ENCODE data around the gene MAP3K13.
A peak's percentile ranks its signal among the peaks of the same experiment; 100 is the strongest.

Gene MAP3K13, protein sequence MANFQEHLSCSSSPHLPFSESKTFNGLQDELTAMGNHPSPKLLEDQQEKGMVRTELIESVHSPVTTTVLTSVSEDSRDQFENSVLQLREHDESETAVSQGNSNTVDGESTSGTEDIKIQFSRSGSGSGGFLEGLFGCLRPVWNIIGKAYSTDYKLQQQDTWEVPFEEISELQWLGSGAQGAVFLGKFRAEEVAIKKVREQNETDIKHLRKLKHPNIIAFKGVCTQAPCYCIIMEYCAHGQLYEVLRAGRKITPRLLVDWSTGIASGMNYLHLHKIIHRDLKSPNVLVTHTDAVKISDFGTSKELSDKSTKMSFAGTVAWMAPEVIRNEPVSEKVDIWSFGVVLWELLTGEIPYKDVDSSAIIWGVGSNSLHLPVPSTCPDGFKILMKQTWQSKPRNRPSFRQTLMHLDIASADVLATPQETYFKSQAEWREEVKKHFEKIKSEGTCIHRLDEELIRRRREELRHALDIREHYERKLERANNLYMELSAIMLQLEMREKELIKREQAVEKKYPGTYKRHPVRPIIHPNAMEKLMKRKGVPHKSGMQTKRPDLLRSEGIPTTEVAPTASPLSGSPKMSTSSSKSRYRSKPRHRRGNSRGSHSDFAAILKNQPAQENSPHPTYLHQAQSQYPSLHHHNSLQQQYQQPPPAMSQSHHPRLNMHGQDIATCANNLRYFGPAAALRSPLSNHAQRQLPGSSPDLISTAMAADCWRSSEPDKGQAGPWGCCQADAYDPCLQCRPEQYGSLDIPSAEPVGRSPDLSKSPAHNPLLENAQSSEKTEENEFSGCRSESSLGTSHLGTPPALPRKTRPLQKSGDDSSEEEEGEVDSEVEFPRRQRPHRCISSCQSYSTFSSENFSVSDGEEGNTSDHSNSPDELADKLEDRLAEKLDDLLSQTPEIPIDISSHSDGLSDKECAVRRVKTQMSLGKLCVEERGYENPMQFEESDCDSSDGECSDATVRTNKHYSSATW

DNA sequence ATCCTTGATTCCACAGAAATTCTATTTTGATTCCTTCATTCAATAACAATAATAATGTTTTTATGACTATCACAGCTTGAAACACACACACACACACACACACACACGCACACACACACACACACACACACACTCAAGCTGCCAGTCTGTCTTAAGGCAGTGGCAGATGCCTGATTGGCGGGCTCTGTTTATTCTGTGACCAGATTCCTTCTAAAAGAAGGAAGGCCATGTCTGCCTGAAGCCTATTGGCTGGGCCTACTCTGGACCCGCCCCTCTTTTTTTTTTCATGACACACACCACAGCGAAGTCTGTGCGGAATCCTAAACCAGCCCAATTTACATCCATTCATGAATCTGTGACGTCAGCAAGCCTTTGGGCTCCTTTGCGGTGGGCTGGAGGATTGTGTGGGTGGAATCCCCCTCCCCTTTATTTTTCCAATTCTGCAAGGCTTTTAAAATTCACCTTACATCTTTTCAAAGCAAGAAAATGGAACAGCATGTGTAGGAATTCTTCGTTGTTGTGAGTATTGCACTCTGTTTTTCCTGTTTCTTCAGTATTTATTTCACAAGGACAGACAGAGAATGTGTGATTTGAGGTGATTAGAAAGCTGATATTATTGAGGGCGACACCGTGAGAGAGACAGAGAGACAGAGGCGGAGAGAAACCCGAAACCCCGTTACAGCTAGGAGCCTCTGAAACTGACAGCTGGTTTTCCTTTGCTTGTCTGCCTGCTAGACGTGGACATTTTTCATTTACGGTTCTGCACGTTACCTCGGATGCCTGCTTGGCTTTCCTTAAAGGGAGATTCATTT is at the start of gene MAP3K13:
TSS of gene MAP3K13 (plus strand) at position 287 of the 812 bp plus-strand sequence. CDS start 65,446 bp downstream, outside the sequence.
- peak; percentile 58 for DNase-seq

DNA sequence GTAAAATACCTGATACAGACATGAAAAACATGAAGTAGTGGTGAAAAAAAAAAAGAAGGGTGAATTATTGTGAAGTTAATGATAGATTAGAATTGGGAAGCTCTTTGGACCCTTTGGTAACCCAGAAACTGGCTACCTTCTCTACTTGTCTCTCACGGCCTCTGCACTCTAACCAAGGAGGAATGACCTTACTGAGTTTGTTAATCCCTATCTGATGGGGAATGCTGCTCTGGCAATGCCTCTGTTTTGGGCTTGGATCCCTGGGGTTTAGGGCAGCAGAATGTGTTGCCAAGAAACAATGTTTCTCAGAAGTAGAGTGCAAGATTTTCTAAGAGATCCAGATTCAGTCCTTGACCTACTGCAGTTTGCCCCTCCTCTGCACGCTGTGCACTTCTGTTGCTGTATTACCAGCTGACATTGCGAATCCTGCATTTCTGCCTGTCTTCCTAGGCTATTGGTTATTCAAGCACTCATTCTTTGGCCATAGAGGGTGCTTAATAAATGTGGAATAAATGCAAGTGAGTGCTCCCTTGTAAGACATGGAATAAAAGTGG is 49.2 kb upstream of the MAP3K13 start:
- no peak for DNase-seq

DNA sequence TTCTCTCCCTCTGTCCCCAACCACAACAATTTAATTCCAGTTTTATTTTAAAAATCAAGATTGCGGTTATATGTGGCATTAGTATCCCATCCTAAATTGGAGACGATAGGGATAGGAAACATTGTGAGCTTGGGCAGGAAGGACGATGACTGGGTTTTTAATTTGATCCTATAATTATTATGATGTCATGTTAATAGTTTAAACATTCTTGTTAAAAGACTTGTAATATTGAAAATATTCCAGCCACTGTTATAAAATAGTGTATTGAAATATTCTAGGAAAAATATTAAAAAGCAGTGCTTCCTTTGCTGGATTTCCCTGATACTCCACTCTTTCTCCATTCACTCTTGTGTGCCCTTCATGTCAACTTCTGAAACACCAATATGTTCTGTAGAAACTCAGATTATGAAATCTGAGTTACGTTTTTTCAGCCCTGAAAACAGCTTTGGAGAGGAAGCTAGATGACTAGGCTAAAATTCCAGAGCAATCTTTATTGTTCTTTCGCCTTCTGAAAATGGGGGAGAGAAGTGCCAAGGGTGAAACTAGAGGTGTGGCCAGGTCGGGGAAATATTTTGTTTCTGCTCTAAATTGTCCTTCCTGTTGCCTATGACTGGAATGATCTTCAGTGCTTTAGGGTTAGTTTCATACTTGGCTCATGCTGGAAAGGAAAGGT is 46.1 kb upstream of the MAP3K13 start:
- no peak for DNase-seq

DNA sequence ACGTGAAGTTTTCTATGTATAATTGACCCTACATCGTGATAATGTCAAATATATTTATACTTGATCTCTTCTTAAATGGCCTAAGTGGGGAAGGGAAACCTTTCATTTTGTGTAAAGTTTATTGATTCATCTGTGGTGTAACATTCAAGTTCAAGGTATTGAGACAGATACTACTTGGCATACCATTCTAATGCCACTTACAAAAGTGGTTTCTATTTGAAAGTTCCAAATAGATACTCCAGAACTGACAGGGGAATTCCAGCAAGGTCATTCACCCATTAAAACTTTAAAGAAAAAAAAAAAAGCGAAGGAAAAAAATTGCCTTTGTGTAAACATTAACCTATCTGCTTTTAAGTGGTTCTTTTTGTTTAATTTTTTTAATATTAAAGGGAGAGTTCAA is 45.3 kb upstream of the MAP3K13 start:
- no peak for DNase-seq

DNA sequence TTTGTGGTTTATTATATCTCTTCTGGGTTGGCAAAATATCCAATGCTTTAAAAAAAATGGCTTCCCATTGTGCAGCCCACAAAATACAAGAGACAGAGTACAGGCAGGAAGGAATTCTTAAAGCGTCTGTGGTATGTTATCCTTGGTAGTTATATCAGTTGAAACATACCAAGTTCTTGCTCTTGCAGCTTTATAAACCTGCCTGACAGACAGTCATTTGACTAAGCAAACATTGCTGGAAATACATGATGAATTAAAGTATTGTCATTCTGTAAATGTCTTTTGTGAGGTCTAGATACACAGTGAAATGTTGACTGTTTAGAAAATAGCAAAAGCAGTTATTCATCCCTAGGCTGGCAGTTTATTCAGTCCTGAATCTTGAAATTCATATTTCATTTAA is 44.8 kb upstream of the MAP3K13 start:
- DNase-seq, result no peak

DNA sequence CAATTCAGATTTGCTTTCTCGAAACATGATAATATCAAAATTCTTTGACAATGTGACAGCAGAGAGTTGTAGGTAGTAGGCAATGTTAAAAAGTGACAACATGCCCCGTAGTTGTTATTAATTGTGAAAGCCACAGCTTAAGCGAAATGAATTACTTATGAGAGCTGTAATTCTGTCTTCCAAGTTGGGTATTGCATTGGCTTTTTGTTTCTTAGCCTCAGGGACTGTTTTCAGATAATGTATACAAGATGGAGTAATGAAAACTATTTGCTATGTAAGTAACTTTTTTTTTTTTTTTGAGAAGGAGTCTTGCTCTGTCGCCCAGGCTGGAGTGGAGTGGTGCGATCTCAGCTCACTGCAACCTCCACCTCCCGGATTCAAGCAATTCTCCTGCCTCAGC is 43.1 kb upstream of the MAP3K13 start:
- no peak for DNase-seq

DNA sequence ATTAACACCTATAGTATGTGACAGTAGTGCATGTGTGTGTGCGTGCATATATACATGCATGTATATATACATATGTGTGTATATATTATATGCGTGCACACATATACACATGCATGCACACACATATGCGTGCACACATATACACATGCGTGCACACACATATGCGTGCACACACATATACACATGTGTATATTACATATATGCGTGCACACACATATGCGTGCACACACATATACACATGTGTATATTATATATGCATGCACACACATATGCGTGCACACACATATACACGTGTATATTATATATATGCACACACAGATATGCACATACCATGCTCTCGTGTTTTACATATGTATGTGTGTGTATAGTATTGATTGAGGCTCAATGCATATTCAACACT is 42.0 kb upstream of the MAP3K13 start:
- no peak for DNase-seq

DNA sequence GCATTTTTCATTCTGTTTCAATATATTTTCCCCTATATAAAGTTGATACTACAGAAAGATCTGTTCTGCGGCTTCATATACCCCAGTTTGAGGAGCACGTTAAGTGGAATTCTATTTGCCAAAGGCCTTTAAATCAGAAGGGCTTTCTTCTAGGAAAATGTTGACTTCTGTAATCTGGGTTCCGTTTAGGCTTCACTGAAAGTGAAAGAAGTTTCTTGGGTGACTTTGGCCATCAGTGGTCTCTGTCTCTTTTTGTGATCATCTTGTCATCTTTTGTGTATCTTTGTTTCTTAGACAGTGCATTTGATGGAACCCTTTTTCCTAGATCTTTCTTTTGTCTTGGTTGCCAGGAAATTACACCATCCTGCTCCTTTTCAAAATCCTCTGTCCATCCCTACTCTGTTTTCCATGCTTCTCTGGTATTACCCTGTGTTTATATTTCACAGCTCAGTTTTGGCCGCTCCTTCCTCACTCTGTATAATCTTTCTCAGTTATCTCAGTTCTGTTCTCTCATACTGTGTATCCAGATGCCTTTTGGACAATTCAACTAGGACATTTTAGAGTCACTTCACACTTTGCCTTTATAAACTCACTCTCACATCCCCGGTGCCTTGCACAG is 40.7 kb upstream of the MAP3K13 start:
- DNase-seq, result no peak

DNA sequence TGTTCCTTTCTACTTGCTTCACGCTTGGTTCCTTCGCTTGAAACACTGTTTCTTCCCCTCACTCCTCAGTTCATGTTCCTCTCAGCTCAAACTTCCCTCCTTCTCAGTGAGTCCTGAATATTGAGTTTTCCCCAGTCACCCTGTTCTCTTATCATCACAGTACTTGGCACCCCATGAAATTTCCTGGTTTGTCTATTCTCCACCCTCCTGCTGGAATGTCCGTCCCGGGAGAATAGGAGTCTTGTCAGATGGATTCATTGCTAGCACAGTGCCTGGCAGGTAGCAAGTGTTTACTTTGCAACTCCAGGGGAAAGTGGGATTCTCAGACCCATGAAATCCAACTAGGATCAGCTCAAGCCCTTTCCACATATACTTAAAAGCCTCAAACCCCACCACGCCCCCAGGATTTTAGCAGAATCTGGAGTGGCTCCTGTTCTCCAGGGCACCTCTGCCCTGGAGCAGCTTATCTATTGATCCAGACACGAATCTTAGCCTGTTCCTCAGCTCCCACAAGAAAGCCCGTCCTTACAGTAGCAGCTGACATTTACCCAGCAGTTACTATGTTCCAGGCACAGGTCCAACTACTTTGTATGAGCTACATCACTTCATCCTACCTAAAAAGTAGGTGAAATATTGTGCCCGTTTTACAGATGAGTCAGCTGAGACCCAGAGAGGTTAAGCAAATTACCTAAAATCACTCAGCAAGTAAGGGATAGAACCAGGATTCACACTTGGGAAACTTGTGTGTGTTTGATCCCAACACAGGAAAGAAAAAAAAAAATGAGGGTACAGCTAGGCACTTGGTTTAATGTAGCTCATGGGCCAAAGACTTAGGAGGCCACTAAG is 36.8 kb upstream of the MAP3K13 start:
- DNase-seq, result no peak

DNA sequence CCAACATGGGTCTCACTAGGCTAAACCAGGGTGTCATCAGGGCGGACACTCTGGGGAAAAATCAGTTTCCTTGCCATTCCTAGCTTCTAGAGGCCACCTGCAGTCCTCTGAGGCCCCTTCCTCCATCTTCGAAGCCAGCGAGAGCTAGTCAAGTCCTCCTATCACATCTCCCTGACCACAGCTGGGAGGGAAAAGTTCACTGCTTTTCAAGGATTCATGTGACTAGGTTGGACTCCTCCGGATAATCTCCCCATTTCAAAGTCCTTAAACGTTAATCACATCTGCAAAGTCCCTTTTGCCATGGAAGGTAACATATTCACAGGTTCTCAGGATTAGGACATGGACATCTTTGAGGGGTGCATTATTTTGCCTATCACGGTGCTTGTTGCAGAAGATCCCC is 35.9 kb upstream of the MAP3K13 start:
- no peak for DNase-seq

DNA sequence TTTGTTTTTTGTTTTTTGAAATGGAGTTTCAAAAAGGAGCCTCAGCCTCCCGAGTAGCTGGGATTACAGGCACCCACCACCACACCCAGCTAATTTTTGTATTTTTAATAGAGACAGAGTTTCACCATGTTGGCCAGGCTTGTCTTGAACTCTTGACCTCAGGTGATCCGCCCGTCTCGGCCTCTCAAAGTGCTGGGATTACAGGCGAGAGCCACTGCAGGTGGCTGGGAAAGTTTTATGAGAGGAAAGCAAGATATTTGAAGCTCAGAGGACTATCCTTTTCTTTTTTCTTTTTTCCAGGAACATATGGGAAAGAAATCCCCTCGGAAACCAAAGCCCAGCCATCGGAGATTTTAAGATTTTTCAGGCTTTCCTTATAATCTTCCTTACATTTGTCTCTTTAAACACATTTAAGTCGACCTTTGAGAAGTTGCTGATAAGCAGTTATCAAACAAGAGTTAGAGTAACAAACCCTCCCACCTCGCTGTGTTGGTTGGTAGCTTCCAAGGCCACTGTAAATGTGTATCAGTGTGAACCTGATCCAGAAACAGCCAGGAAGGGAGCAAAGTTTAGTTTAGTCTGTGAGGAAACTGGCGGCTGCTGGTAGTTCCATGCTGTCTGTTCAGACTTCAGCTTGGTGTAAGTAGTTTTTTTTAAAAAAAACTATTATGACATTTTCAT is 34.5 kb upstream of the MAP3K13 start:
- DNase-seq, result no peak

DNA sequence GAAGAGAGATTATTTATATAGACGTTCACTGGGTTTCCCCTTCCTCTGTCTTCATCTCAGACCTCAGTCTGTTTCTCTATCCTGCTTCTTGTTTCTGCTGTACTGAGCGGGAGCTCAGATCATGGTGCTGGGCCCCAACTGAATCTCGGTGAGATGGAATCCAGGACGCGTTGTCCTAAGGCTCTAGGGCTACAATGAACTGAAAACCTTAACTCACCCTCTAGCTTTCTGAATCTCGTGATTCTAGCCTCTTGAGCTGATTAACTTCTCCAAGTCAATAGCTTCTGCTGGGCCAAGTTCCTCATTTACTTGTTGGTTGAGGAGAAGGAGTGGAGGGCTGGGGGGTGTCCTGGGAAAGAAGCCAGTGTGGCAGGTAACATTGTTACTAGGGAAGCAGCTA is 32.7 kb upstream of the MAP3K13 start:
- DNase-seq, result no peak

DNA sequence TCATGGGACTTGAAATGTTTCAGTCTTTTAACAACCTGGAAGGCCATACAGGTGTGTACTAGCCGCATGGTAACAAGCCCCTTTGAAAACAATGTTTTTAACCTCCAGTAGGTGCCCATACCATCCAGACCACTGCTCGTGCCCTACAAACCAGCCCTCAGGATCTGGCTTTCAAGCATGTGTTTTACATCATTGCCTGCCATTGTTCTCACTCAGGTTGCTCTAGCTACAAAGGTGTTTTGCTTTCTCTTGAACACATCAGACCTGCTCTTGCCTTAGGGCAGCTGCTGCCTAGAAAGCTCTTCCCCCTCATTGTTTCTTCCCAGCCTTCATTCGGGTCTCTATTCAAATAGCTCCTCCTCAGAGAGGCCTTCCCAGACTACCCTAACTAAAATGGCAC is 32.3 kb upstream of the MAP3K13 start:
- no peak for DNase-seq

DNA sequence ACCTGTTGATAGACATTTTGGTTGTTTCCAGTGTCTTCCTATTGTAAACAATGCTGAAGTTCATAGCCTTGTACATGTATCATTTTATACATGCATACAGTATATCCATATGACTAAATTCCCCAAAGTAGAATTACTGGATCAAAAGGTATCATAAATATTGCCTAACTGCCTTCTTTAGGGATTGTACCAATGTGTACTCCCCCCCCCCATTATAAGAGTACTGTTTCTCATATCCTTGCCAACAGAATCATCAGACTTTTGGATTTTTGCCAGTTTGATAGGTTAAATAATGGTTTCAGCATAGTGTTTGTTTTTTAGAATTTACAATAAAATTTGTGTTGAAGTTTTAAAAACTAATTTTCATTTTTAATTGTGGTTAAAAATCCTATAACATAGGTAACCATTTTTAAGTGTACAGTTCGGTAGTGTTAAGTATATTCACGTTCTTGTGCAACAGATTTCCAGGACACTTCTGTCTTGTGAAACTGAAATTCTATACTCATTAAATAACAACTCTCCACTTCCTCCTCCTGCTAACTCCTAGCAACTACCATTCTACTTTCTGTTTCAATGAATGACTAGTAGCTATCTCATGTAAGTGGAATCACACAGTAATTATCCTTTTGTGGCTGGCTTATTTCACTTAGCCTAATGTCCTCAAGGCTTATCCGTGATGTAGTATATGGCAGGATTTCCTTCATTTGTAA is 30.8 kb upstream of the MAP3K13 start:
- DNase-seq, result no peak

DNA sequence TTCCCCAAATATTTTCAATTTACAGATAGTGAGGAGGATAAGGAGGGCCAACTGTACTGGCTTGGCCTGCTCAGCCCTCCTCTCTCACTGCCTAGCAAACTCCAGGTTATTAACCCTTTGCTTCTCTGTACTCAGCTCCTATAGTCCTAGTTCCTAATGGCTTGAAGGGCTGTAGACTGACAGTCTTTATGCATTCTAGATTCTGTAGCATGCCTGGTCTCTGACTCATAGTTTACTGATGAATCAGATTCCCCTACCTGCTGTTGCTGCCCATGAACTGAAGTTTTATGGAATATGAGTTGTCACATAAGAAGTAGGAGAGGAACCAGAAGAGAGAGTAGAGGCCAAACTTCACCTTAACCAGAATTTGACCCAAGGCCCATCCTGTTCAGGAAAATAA is 27.1 kb upstream of the MAP3K13 start:
- no peak for DNase-seq

DNA sequence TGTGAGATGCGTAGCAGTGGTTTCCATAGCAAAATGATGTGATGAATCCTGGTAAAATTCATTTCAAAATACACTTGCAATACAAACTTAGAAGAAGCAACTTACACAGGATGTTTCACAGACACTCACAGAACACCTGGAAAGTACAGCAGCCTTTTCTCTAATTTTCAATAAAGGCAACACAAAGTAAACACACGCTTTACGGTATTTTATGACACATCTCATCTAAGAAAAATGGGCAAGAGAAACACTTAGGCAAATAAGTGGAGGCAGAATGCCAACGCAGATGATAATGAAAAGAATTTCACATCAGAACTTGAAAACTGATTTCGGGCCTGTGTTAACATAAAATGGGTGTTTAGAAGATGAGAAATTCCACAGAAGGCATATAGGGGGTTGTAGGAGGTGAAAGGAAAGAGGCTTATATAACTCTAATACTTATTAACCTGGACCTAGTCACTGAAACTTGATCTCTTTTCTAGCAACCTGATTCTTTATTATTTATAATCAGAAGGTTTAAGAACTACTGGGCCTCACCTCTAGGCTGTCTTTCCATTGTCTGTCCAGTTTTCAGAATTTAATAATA is 25.6 kb upstream of the MAP3K13 start:
- DNase-seq, result no peak

DNA sequence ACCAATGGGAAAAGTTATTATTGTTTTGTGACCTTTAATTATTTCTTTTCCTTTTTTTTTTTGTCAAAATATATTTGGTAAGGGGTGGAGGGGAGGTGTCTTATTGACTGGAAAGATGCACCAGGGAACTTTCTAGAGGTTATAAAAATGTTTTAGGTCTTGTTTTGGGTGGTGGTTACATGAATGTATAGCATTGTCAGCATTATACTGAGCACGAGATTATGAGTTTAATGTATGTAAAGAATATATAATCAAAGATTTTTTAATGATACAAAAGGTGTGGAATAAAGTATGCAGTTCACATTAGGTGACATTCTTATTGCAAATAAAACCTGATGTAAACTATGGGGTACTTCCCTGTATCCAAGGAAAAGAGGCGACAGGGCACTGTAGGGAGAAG is 23.0 kb upstream of the MAP3K13 start:
- DNase-seq, result no peak

DNA sequence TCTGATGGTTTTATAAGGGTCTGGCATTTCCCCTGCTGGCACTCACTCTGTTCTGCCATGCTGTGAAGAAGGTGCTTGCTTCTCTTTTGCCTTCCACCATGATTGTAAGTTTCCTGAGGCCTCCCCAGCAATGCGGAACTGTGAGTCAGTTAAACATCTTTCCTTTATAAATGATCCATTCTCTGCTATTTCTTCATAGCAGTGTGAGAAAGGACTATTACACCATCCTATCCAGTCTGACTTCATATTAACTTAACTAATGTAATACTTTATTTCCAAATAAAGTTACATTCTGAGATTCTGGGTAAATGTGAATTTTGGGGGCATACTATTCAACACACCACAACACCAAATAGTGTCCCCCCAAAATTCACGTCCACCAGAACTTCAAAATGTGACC is 22.2 kb upstream of the MAP3K13 start:
- DNase-seq, result no peak

All from activated CD8-positive, alpha-beta memory T cell treated with anti-CD3 and anti-CD28 coated beads, Interleukin-2, amount 50 U/mL, for 48 hours (primary cell).